ENCODE results near the gene MYO7A.

The MYO7A gene

DNA sequence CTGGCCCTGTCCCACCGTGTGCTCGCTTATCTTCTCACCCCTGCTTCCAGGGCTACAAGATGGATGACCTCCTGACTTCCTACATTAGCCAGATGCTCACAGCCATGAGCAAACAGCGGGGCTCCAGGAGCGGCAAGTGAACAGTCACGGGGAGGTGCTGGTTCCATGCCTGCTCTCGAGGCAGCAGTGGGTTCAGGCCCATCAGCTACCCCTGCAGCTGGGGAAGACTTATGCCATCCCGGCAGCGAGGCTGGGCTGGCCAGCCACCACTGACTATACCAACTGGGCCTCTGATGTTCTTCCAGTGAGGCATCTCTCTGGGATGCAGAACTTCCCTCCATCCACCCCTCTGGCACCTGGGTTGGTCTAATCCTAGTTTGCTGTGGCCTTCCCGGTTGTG lies 86.5 kb downstream of the MYO7A start:
- Histone ChIP-seq H3K4me3 (ENCODE audit: low read depth, low read length) (no peak overlapping the region), H3K36me3 (ENCODE audit: control insufficient read depth, insufficient read depth, low read length) (no peaks in the 10 kb centered on the region), H3K27me3 (ENCODE audit: control insufficient read depth, insufficient read depth, low read length) (no peaks in the 10 kb centered on the region), H3K9me3 (ENCODE audit: control insufficient read depth, insufficient read depth, low read length) (no peaks in the 10 kb centered on the region), H3K27ac (ENCODE audit: low read depth, low read length) (no peak overlapping the region), H3K4me1 (ENCODE audit: control insufficient read depth, insufficient read depth, low read length) (no peaks in the 10 kb centered on the region), H3K9ac (ENCODE audit: low read depth, low read length) (no peak overlapping the region)

DNA sequence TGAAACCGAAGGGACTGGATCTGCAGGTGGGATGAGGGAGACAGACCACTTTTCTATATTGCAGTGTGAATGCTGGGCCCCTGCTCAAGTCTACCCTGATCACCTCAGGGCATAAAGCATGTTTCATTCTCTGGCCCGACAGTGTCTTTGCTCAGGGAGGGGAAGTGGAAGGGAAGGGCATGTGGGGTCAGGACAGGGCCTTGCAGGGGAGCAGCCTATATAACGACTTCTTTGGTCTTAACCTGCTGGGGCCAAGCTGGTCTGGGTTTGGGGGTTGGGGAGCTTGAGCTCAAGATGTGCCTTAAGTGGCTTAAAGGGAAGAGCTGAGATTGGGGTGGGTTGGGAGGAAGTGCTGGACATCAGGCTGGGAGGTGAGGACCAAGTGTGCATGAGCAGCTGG lies 87.1 kb downstream of the MYO7A start:
- H3K9me3 ChIP-seq (ENCODE audit: control insufficient read depth, insufficient read depth, low read length): no peaks in the 10 kb centered on the region
- no peak overlapping the region for H3K9ac ChIP-seq (ENCODE audit: low read depth, low read length)
- no peak overlapping the region for H3K27ac ChIP-seq (ENCODE audit: low read depth, low read length)
- H3K4me3 ChIP-seq (ENCODE audit: low read depth, low read length): no peak overlapping the region
- no peaks in the 10 kb centered on the region for H3K36me3 ChIP-seq (ENCODE audit: control insufficient read depth, insufficient read depth, low read length)
- no peaks in the 10 kb centered on the region for H3K27me3 ChIP-seq (ENCODE audit: control insufficient read depth, insufficient read depth, low read length)
- no peaks in the 10 kb centered on the region for H3K4me1 ChIP-seq (ENCODE audit: control insufficient read depth, insufficient read depth, low read length)

DNA sequence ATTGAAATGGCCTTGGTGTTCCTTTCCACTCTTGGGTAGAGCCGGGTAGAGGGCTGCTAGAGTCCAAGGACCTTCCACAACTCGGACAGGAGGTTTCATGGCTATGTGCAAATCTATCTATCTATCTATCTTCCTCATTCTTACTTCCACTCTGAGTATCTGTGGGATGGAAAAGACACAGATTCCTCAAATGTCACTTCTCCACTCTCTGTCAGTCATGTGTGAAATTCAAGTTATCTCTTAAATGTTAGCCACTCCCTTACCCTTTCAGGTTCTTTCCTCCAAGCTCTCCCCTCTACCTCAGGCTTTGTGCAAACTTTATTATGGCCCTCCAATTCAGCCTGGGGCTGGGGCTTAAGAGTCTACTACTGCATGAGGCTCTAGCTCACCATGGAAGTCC lies 89.1 kb downstream of the MYO7A start:
- Histone ChIP-seq H3K27me3 (ENCODE audit: control insufficient read depth, insufficient read depth, low read length) (no peaks in the 10 kb centered on the region), H3K9ac (ENCODE audit: low read depth, low read length) (no peak overlapping the region), H3K4me3 (ENCODE audit: low read depth, low read length) (no peak overlapping the region), H3K36me3 (ENCODE audit: control insufficient read depth, insufficient read depth, low read length) (no peaks in the 10 kb centered on the region), H3K4me1 (ENCODE audit: control insufficient read depth, insufficient read depth, low read length) (no peaks in the 10 kb centered on the region), H3K27ac (ENCODE audit: low read depth, low read length) (no peak overlapping the region), H3K9me3 (ENCODE audit: control insufficient read depth, insufficient read depth, low read length) (no peaks in the 10 kb centered on the region)

DNA sequence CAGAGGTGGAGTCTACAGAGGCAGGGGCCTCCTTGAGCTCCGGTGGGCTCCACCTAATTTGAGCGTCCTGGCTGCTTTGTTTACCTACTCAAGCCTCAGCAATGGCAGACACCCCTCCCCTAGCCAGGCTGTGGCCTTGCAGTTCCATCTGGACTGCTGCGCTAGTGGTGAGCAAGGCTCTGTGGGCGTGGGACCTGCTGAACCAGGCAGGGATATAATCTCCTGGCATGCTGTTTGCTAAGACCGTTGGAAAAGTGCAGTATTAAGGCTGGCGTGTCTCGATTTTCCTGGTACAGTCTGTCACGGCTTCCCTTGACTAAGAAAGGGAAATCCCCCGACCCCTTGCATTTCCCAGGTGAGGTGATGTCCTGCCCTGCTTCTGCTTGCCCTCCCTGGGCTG lies 95.8 kb downstream of the MYO7A start:
- Histone ChIP-seq H3K9ac (ENCODE audit: low read depth, low read length) (no peak overlapping the region), H3K4me3 (ENCODE audit: low read depth, low read length) (no peak overlapping the region), H3K9me3 (ENCODE audit: control insufficient read depth, insufficient read depth, low read length) (no peaks in the 10 kb centered on the region), H3K4me1 (ENCODE audit: control insufficient read depth, insufficient read depth, low read length) (no peaks in the 10 kb centered on the region), H3K27ac (ENCODE audit: low read depth, low read length) (no peak overlapping the region), H3K36me3 (ENCODE audit: control insufficient read depth, insufficient read depth, low read length) (no peaks in the 10 kb centered on the region), H3K27me3 (ENCODE audit: control insufficient read depth, insufficient read depth, low read length) (no peaks in the 10 kb centered on the region)

DNA sequence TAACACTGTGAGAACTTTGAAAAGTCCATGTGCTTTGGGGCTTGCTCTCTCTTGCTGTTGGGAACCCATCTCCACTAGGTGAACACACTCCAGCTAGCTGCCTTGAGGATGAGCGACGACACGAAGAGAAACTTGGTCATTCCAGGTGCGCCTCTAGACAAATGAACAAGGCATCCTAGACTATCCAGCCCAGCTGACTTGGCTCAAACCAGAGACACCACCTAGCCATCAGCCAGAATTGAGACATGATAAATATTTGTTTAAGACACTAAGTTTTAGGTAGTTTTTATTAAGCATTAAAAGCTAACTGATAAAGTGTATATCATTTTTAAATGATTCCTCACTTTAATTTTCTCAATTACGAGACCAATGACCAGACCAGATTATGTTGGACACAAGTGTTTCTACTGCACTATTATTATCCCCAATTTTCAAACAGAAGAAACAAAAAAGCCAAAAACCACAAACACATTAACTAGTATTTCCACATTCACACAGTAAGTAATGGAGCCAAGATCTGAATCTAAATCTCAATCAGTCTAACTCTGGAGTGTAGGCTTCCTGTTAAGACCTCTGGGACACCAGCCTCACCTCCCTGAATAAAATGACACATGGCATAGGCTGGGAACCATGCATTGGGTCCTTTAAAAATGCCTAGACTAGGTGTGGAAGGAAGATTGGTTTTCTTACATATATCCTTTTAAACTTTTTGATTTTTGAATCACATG lies 103.0 kb downstream of the MYO7A start:
- H3K27me3 ChIP-seq (ENCODE audit: control insufficient read depth, insufficient read depth, low read length): no peaks in the 10 kb centered on the region
- H3K9ac ChIP-seq (ENCODE audit: low read depth, low read length): no peak overlapping the region

DNA sequence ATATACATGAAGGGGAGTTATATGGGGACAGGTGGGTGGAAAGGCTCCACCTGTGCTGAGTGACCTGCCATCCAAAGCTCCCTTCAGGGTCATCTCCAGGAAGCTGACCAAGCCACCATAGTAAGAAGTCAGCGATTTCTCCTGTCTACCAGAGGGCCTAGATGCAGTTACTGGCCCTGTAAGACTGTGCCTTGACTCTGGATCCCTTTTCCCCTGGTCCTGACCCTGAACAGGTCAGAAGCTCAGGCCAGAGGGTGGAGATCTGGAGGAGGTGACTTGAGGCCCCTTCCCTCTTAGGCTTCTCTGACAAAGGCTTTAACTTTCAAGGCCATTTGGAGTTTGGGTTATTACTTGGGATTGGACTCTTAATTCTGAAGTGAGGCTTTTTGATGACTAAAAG lies 103.8 kb downstream of the MYO7A start:
- Histone ChIP-seq H3K4me3 (ENCODE audit: low read depth, low read length) (no peak overlapping the region), H3K9ac (ENCODE audit: low read depth, low read length) (no peak overlapping the region)

More for the DNA sequence above, 103.0 kb downstream of the MYO7A start:
- Histone ChIP-seq H3K4me1 (ENCODE audit: control insufficient read depth, insufficient read depth, low read length) (no peaks in the 10 kb centered on the region), H3K4me3 (ENCODE audit: low read depth, low read length) (no peak overlapping the region), H3K36me3 (ENCODE audit: control insufficient read depth, insufficient read depth, low read length) (no peaks in the 10 kb centered on the region), H3K27ac (ENCODE audit: low read depth, low read length) (no peak overlapping the region), H3K9me3 (ENCODE audit: control insufficient read depth, insufficient read depth, low read length) (no peaks in the 10 kb centered on the region)

DNA sequence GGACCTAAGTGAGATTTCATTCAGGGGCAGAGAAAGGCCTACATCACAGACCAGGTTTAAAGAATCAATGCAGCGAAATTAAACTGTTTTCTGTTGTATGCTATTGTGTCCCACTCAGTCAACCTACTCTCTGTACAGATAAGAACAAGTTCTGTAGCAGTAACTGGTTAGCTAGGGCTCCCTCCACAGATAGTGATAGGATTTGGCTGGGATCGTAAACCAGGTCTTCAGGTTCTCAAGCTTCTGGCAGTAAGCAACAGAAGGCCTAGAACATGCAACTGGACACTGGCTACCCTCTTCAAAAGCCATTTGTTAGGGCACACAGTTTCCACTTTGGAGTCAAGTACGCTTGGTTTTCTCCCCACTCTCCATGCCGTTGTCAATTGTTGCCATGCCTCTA lies 104.2 kb downstream of the MYO7A start:
- H3K4me1 ChIP-seq (ENCODE audit: control insufficient read depth, insufficient read depth, low read length): no peaks in the 10 kb centered on the region
- H3K9me3 ChIP-seq (ENCODE audit: control insufficient read depth, insufficient read depth, low read length): no peaks in the 10 kb centered on the region
- no peaks in the 10 kb centered on the region for H3K36me3 ChIP-seq (ENCODE audit: control insufficient read depth, insufficient read depth, low read length)
- H3K27ac ChIP-seq (ENCODE audit: low read depth, low read length): no peak overlapping the region
- no peak overlapping the region for H3K9ac ChIP-seq (ENCODE audit: low read depth, low read length)
- H3K4me3 ChIP-seq (ENCODE audit: low read depth, low read length): no peak overlapping the region
- H3K27me3 ChIP-seq (ENCODE audit: control insufficient read depth, insufficient read depth, low read length): no peaks in the 10 kb centered on the region

More for the DNA sequence above, 103.8 kb downstream of the MYO7A start:
- H3K27ac ChIP-seq (ENCODE audit: low read depth, low read length): no peak overlapping the region
- H3K36me3 ChIP-seq (ENCODE audit: control insufficient read depth, insufficient read depth, low read length): no peaks in the 10 kb centered on the region
- no peaks in the 10 kb centered on the region for H3K27me3 ChIP-seq (ENCODE audit: control insufficient read depth, insufficient read depth, low read length)
- H3K4me1 ChIP-seq (ENCODE audit: control insufficient read depth, insufficient read depth, low read length): no peaks in the 10 kb centered on the region
- no peaks in the 10 kb centered on the region for H3K9me3 ChIP-seq (ENCODE audit: control insufficient read depth, insufficient read depth, low read length)

DNA sequence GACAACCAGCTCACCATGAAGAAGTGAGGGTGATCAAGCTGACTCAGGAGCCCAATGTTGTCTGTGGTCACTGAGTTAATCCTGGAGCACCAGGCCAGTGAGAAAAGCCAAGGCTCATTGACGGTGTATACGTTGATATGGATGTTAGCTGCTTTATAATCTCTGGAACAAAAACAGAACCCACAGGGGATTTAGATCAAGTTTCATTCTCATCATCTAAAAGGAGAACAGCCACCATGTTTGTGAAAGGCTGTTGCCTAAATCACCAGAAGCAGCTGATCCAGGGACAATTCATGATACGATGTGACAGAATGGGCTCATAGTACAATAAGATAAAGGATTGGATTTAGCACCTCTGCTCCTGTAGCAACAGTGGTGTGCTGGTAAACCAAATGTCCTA lies 105.0 kb downstream of the MYO7A start:
- Histone ChIP-seq H3K4me1 (ENCODE audit: control insufficient read depth, insufficient read depth, low read length) (no peaks in the 10 kb centered on the region), H3K9me3 (ENCODE audit: control insufficient read depth, insufficient read depth, low read length) (no peaks in the 10 kb centered on the region), H3K9ac (ENCODE audit: low read depth, low read length) (no peak overlapping the region), H3K27ac (ENCODE audit: low read depth, low read length) (no peak overlapping the region), H3K27me3 (ENCODE audit: control insufficient read depth, insufficient read depth, low read length) (no peaks in the 10 kb centered on the region), H3K4me3 (ENCODE audit: low read depth, low read length) (no peak overlapping the region), H3K36me3 (ENCODE audit: control insufficient read depth, insufficient read depth, low read length) (no peaks in the 10 kb centered on the region)

DNA sequence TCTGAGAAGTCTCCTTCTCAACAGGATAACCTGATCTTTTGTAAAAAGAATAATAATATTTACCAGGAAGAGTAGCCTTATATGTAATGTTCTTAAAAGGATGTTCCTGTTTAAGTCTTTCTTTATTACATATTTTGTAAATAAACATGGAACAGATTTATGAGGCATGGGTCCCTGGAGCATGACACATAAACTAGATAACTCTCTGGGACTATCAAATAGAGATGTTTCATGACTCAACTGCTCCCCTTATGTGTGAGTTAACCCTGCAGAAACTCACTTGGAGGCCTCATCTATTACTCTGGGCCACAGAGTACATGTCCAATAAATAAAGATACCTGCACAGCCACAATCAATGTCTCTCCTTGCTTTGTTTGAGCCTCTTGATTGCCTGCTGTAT lies 108.9 kb downstream of the MYO7A start:
- no peak overlapping the region for H3K27ac ChIP-seq (ENCODE audit: low read depth, low read length)
- no peaks in the 10 kb centered on the region for H3K4me1 ChIP-seq (ENCODE audit: control insufficient read depth, insufficient read depth, low read length)
- H3K36me3 ChIP-seq (ENCODE audit: control insufficient read depth, insufficient read depth, low read length): no peaks in the 10 kb centered on the region
- H3K27me3 ChIP-seq (ENCODE audit: control insufficient read depth, insufficient read depth, low read length): no peaks in the 10 kb centered on the region
- H3K9ac ChIP-seq (ENCODE audit: low read depth, low read length): no peak overlapping the region
- no peaks in the 10 kb centered on the region for H3K9me3 ChIP-seq (ENCODE audit: control insufficient read depth, insufficient read depth, low read length)
- H3K4me3 ChIP-seq (ENCODE audit: low read depth, low read length): no peak overlapping the region

DNA sequence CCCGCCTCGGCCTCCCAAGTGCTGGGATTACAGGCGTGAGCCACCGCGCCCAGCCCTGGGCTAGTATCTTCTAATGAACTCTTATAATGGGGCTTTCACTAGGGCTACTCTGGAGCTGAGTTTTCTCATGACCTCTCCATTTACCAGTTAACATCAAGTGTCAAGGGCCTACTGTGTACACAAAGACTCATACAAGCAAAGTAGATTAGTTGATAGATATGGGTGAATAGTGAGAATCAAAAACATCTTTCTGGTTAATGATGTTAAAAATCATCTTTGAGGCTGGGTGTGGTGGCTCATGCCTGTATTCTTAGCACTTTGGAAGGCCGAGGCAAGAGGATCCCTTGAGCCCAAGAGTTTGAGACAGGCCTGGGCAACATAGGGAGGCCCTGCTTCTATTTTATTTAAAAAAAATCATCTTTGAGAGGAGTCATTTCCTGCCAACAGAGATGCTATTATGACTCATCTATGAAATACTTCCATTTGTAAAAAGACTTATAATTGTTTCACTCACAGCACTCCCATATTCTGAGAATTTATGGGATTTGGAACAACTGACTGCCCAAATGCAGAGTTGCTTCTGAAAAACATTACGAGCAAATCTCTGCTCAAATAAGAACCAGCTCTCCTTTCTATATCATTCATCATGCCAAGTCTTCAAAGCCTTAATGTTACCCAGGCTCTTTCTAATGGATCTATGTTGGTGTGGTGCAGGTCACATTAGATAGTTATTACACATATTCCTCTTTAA lies 116.4 kb downstream of the MYO7A start:
- no peaks in the 10 kb centered on the region for H3K4me1 ChIP-seq (ENCODE audit: control insufficient read depth, insufficient read depth, low read length)
- H3K36me3 ChIP-seq (ENCODE audit: control insufficient read depth, insufficient read depth, low read length): no peaks in the 10 kb centered on the region
- no peak overlapping the region for H3K4me3 ChIP-seq (ENCODE audit: low read depth, low read length)
- H3K9ac ChIP-seq (ENCODE audit: low read depth, low read length): no peak overlapping the region
- no peaks in the 10 kb centered on the region for H3K27me3 ChIP-seq (ENCODE audit: control insufficient read depth, insufficient read depth, low read length)
- no peak overlapping the region for H3K27ac ChIP-seq (ENCODE audit: low read depth, low read length)
- no peaks in the 10 kb centered on the region for H3K9me3 ChIP-seq (ENCODE audit: control insufficient read depth, insufficient read depth, low read length)

DNA sequence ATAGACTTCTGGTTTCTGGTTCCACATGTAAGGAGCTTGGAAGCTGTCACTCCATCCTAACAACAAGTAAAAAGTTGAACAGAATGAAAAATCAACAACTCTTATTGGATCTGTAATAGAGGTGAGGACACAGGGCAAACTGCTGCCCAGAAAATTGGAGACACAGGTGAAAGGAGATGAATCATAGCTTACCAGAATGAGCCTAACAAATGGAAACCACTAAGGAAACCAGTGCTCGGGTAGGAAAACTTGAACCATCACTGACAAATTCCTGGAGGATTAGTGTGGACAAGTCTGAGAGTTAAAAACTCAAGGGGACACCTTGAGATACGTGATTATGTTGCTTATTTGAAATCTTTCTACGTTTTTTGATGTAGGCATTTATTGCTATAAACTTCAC lies 121.4 kb downstream of the MYO7A start:
- Histone ChIP-seq H3K36me3 (ENCODE audit: control insufficient read depth, insufficient read depth, low read length) (no peaks in the 10 kb centered on the region), H3K4me1 (ENCODE audit: control insufficient read depth, insufficient read depth, low read length) (no peaks in the 10 kb centered on the region), H3K4me3 (ENCODE audit: low read depth, low read length) (no peak overlapping the region), H3K27ac (ENCODE audit: low read depth, low read length) (no peak overlapping the region), H3K9ac (ENCODE audit: low read depth, low read length) (no peak overlapping the region), H3K9me3 (ENCODE audit: control insufficient read depth, insufficient read depth, low read length) (no peaks in the 10 kb centered on the region), H3K27me3 (ENCODE audit: control insufficient read depth, insufficient read depth, low read length) (no peaks in the 10 kb centered on the region)
